Measurements from ENCODE around the gene CEP43. TPM values are rescaled to one million over a fixed set of nuclear protein-coding genes. Genes with fewer than 3 reads are reported as not detected.

Gene CEP43
- total and polyA plus RNA-seq, 2 of the 8 experiments (the other 6 are each of a cell fraction or from before 2014, with no cell fraction given): 12.0 to 31.2 TPM

DNA sequence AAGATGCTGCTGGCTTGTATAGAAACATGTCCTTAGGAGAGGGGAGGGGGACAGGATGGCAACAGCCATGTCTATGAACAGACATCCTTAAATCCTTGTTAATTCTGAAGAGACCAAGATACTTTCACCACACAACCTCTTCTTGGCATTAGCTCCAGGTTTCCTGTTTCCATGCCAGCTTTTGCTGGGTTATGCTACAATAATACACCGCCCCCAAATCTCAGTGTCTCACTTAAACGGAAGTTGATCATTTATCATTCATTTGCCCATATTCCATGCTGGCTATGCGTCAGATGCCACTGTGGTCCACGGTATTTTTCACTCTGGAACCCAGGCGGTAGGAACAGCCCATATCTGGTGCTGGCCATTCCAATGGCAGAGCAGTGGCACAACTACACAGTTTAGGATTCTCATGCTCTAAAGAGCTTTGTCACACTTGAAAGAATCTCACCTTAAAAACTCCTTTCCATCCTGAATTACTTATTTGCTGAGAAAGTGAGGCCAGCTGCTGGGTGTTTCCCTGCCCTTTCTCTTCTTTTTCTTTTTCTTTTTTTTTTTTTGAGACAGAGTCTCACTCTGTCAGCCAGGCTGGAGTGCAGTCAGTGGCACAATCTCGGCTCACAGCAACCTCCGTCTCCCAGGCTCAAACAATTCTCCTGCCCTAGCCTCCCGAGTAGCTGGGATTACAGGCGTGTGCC is 39.1 kb upstream of the CEP43 start (continued):
- TF ChIP-seq, protein P1, sequence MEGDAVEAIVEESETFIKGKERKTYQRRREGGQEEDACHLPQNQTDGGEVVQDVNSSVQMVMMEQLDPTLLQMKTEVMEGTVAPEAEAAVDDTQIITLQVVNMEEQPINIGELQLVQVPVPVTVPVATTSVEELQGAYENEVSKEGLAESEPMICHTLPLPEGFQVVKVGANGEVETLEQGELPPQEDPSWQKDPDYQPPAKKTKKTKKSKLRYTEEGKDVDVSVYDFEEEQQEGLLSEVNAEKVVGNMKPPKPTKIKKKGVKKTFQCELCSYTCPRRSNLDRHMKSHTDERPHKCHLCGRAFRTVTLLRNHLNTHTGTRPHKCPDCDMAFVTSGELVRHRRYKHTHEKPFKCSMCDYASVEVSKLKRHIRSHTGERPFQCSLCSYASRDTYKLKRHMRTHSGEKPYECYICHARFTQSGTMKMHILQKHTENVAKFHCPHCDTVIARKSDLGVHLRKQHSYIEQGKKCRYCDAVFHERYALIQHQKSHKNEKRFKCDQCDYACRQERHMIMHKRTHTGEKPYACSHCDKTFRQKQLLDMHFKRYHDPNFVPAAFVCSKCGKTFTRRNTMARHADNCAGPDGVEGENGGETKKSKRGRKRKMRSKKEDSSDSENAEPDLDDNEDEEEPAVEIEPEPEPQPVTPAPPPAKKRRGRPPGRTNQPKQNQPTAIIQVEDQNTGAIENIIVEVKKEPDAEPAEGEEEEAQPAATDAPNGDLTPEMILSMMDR (IDR thresholded peaks at IDR 0.05; ENCODE audit: control extremely low read depth in 1 of 3, insufficient read depth in 1 of 3, low read depth in 1 of 3, low read length in 3 of 3): no peak
- TF ChIP-seq KDM1A (IDR thresholded peaks at IDR 0.05; ENCODE audit: borderline replicate concordance, low read length): no peak
